Stimulated activated CD4-positive, alpha-beta T cell treated with anti-CD3 and anti-CD28 coated beads, Interleukin-2, amount 100 ng/mL, for 24 hours (primary cell): ENCODE measurements around the gene TMEM131.

Source experiments
- DNase-seq, 2 donors: peaks; one replicate each; pipeline ENCODE4 v3.0.0-alpha.2; 2020

Gene TMEM131

GRCh38 chr2:97797355-97797754, 198.4 kb downstream of the TMEM131 start:
- DNase-seq, result no peak

DNA sequence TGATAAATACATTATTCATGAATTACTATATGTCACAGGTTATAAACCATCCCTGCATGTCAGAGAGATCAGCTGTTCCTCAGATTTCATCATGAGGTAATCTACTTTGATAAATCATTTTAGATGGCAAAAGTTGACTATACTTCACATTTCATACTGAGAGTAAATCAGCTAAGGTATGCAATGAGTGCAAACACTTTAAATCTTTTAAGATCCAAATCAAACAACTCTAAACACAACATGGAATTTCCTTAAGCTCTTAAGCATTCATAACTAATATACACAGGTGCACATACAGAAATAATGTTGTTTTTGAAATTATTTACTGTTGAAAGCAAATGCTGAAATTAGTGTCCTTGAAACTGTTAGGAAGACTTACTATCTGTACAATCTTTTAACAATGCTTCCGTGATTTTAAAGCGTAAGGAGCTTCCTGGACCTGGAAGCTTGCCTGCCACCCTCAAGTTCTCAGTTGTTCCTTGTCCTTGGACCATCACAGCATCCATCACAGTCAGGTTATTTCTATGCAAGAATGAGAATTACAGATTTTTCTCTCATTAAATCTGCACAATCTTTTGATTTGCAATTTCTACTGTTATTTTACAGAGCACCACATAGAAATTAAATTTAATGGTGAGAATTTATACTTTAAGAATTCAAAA, 199.2 kb downstream of the TMEM131 start:
- no peak for DNase-seq

DNA sequence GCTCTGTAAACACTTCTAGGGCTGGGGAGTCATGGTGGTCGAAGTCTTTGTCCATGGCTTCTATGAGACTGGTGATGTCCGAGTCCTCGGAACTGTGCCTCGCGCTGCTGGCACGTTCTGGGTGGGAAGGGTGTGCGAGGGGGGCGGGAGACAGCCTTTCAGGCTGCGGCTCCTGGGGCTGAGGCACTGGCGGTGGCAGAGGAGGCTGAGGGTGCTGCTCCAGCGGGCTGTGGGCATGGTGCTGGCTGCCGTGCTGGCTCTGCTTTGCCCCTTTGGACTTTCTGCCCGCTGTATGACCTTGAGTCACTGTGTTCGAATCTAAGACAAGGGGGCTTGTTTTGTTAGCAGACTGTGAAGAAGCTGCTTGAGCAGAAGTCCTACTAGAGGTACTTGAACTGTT, 203.3 kb downstream of the TMEM131 start:
- DNase-seq, result no peak

DNA sequence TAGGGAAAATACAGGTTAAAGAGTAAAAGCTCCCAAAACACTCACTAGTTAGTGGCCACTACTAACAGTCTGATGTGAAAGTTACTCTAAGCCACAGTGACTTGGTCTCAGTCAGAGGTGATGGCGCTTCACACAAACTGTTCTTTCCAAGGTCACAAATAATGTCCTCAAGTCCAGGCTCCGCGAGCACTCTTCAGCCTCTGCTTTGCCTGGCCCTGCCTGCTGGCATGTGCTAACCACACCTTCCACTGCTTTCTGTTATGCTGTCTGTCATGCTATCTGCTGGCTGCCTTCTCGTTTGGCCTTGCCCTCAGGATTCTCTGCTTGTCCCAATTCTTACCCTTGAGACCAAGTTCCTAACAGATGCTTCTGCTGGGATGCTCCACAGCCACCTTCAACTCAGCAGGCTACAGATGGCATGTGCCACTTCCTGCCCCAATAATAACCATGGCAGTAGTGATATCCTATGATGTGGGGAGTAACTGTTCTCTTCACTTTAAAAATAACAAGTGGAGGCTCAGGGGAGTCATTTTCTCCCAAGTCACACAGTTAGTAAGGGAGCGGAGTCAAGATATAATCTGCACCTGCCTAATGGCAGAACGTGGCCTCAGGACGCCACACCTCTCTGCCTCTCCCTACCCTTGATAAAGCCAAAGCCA, 206.6 kb downstream of the TMEM131 start:
- no peak for DNase-seq

DNA sequence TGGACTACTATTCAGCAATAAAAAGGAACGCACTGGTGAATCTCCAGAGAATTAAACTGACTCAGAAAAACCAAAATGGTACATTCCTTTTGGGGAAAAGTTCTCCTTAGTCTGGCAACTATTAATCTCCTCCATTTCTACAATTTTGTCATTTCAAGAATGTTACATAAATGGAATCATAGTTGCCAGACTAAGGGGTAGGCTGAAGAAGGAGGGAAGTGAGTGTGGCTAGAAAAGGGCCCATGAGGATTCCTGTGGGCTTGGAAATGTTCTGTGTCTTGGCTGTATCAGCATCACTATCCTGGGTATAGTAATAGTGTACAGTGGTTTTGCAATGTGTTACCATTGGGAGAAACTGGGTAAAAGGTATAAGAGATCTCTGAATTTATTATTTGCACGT, 209.9 kb downstream of the TMEM131 start:
- no peak for DNase-seq

DNA sequence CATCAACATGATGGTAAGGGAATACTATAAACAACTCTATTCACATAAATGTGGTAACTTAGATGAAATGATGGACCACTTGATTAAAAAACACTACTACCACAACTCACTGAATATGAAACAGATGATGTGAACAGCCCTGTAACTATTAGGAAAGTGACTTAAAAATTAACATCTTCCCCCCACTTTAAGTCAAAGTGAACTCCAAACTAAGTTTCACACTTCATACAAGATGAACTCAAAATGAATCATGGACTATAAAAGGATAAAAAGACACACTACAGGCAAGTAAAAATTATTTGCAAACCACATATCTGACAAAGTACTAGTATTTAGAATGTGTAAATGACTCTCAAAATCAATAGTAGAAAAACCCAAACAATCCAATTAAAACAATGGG, 210.8 kb downstream of the TMEM131 start:
- DNase-seq, result no peak

DNA sequence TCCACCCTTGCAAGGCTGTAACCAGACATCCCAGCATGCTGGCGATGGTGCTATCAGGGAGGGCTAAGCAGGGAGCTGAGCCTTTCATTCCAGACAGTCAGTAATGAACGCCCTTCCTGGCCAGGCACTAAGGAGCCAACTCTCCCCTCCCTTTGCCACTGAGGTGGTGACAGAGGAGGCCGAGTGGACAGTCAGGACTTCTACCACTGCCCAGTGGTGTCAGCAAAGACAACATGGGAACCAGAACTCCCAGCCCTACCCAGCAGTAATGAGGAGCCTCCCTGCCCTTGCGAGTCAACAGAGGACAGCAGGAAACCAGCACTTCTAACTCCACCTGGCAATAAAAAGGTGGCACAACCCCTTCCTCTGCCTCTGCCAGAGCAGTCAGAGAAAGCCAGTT, 213.8 kb downstream of the TMEM131 start:
- no peak for DNase-seq

- DNase-seq, result no peak
Measured at GRCh38 chr2:97779141-97779540, 216.6 kb downstream of the TMEM131 start.

- DNase-seq, result no peak
Measured at GRCh38 chr2:97775074-97775473, 220.7 kb downstream of the TMEM131 start.

GRCh38 chr2:97774425-97774824, 221.3 kb downstream of the TMEM131 start:
- peak in 1 of 2 donors; percentile 18 for DNase-seq

- no peak for DNase-seq
Measured at GRCh38 chr2:97770445-97770844, 225.3 kb downstream of the TMEM131 start.

DNA sequence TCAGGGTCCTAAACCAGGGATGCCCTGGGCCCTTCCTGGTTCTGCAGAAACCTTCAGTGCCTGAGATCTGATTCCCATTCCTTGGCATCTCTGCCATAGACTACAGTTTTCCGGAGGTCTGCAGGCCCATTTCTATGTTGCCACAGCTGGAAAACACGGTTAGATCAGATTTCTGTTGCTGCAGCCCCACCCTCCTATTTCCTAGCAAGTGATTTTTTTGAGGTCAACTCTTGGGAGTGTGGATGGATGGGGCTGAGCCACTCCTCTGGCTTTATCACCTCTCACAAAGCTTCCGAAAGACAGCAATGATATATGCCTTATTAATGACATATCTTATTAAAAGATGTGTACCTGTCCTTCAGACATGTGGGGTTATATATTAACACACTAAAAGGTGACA, 226.0 kb downstream of the TMEM131 start:
- DNase-seq, result no peak

DNA sequence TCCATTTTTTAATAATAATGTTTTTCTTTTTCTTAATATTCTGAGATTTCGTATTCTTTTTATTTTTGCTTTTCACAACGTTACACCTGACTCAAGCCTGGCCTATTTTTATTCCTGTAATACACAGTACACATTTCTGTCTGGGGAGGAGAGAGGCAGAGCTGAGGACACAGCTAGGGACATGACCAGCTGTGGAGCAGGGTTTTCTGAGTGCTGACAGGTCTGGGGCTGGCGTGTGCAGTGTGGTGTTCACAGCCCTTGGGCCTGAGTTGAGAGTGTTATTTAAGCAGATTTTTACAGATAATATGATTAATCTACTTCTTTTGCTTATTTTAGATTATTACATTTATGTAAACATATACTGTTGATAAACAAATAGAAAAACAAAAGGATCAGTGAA, 226.4 kb downstream of the TMEM131 start:
- DNase-seq, result no peak

DNA sequence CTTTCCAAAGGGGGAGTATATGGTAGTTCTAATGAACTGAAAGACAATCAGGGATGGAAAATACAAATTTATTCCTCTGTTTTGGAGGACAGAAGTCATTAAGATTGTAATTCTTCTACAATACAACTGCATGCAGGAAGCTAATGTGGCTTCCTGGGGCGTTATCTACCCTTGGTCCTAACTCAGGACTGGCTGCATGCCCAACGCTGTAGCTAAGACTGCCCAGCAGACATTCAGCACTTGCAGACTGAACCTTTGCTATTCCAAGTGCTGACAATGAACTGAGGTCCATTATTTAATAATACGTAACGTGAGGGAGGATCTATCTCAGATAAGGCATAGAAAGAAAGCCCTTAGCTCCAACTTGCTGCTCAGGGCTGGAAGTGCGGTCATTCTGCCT, 229.2 kb downstream of the TMEM131 start:
- DNase-seq, result no peak

GRCh38 chr2:97765933-97766332, 229.8 kb downstream of the TMEM131 start:
- DNase-seq, result no peak

- DNase-seq, result no peak
Measured at GRCh38 chr2:97764559-97765263, 231.0 kb downstream of the TMEM131 start.

DNA sequence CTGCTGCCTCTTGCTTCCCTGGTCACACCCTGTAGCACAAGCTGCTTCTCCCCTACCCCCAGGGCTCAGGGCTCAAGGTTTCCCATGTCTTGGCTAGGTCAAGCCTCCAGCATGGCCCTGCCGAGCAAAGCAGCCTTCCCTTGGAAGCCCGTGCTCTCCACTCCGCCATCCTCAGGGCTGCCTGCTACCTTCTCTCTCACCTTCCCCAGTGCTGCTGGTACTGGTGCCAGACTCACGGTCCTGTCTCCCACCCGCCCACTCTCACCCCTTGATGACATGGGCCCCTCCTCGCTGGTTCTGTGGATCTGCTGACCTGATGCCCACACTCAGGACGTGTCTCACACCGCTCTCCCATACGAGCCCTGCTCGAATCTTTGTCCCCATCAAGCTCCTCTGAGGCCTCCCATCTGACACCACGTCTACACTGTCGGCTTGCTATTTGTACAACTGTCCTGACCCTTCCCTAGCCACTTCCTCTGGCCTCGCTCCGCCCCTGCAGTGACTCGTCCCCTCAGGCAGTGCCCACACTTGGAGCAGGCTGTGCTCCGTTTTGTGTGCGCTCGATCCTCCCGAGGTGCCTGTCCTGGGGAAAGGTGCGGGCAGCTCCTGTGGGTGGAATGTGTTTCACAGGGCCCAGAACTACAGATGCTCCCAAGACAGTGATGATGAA, 232.4 kb downstream of the TMEM131 start:
- DNase-seq, result no peak

DNA sequence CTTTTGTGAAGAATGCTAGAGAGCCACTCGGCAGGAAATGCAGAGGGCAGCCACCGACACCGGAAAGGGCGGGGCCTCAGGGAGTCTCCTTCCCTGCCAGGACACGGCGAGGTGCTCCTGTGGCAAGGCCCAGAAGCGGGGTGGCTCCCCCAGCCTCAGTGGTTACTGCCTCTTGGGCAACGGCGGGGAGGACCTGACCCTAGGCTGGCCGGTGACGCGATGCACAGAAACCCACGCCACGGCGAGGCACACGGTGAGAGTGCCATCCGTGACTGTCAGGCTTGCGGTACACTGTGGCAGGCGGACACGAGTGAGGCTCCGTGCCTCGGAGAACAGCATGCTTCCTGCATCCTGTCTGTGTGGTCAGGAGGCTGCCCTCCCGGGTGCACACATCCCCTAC, 234.6 kb downstream of the TMEM131 start:
- DNase-seq, result peak; percentile 55 to 67

- no peak for DNase-seq
Measured at GRCh38 chr2:97760480-97761049, 235.2 kb downstream of the TMEM131 start.

DNA sequence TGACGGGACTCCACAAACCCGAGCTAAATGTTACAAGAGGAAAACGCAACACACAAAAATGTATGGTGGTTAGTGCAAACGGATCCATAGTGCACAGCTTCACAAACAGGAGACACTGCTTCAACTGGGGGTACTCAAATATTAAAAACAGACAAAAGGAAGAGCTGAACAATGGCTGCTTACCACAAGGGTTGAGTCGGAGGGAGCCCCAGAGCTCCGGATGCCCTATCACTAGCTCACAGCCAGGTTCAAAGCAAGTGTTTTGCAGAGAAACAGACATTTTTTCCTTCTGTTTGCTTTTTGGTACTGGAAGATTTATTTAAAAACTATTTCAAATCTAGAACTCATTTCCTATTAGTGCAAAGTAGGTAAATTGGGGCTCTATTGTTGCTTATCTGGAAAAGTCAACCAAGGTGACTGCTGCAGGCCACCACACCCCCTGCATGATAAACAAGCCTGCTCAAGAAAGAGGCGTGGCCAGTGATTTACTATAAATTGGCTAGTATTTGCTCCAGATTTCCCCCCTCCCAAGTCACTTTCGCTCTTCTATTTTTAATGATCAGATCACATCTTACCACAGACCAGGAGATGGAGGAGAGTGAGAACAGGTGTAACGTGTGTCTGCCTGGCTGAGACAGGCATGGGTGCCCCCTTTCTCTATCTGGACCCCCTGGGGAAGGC, 235.9 kb downstream of the TMEM131 start:
- no peak for DNase-seq

- DNase-seq, result no peak
Measured at GRCh38 chr2:97758131-97758705, 237.5 kb downstream of the TMEM131 start.

DNA sequence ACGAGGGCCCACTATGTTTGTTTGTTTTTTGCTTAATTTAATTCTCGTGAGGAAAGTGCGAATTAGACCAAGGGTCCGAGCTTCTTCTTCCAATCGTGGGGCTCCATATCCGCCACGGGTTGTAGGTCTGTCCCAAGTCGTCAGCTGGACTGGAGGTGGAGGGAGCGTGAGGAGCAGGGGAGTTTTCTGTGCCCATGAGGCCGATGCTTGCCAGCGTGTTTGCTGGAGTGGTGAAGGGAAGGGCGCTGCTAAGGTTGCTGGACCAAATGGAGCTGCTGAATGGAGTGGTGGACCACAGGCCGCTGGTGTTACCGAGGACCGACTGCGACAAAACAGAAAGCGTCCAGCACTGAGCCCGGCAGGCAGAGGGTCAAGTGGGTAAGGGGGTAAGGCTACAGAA, 238.7 kb downstream of the TMEM131 start:
- DNase-seq, result no peak
